GM19452 (cell line): Measurements from ENCODE around the gene ST8SIA5.

Experiments
- ATAC-seq: cut with Tn5 transposase; IDR thresholded peaks from one replicate; pipeline ENCODE4 v1.9.1; 2021; ENCODE audit not compliant: unreplicated experiment

ST8SIA5 gene

GRCh38 chr18:46632401-46633071 is 124.3 kb downstream of the ST8SIA5 start:
- ATAC-seq: no peak

DNA sequence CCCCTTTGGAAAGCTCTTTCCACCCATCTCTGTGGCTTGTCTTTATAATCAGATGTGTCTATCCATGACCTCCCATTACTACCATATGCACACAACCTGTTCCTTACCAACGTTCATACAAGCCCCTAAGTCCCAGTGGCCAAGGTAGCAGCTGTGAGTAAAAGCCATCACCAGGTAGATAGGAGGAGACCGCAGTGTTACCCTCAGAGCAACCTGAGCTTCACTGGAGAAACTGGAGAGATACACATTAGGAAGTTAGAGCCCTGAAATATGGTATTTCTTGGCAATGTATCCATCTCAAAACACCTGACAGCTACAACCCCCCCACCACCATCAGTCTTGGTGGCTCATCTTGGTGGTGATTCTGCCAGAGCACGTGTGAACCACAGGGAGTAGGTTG is 125.9 kb downstream of the ST8SIA5 start:
- ATAC-seq: no peak

DNA sequence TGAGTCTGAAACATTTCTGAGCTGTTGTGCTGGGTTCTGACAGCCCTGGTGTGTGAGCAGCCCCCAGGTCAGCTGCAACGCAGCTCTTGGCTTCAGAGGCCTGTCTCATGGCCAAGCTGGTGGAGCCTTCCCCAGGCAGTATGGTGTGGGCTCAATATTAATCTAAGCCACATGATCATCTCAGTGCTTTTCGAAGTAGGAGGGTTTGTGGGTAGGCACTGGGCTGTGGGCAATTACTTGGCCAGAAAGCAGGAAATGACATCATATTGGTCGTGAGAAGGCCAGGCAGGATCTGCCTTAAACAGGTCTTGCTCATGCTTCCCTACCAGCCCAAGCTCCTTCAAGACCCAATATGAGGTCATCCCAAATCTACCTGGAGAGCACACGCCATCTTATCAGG is 126.7 kb downstream of the ST8SIA5 start:
- no peak for ATAC-seq

DNA sequence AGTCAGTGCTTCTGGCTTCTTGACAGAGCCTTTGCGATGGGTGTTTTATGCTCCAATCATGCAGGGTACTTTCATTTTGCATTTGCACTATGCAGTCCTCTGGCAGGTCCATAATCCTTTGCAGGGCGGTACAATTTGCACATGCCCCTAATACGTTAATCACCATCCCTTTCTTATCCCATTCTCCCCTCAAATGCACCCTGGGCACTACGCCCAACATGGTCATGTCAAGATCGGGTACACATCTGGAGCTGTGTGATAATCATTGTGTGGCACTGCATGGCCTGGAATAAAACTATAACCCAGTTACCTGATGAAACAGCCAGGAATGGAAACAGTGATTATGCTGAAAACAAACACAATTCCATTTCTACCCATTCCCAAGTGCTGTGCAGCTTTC is 127.5 kb downstream of the ST8SIA5 start:
- ATAC-seq: no peak

GRCh38 chr18:46628206-46628605 is 128.6 kb downstream of the ST8SIA5 start:
- no peak for ATAC-seq

- no peak for ATAC-seq
Observed at GRCh38 chr18:46627136-46627535, 129.7 kb downstream of the ST8SIA5 start.

GRCh38 chr18:46625069-46625468 is 131.8 kb downstream of the ST8SIA5 start:
- no peak for ATAC-seq

DNA sequence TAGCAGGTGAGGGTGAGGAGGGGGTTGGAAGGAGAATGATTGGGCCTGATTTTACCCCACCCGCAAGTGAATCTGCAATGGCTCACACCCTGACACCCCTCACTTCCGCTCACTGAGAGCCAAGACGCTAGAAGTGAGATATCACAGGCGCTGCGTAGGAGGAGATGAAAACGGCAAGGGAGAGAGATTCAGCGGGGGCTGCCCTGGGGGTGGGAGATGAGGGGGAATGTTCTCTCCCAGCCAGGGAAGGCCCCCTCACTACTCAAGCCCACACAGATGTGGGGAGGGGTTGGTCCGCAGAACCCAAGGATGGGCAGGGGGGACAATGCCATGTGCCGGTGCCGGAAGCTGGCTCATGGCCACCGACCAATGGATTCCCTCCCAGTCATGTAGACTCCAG is 132.7 kb downstream of the ST8SIA5 start:
- no peak for ATAC-seq

- no peak for ATAC-seq
Observed at GRCh38 chr18:46623541-46623940, 133.3 kb downstream of the ST8SIA5 start.

GRCh38 chr18:46622999-46623398 is 133.9 kb downstream of the ST8SIA5 start:
- ATAC-seq: no peak

DNA sequence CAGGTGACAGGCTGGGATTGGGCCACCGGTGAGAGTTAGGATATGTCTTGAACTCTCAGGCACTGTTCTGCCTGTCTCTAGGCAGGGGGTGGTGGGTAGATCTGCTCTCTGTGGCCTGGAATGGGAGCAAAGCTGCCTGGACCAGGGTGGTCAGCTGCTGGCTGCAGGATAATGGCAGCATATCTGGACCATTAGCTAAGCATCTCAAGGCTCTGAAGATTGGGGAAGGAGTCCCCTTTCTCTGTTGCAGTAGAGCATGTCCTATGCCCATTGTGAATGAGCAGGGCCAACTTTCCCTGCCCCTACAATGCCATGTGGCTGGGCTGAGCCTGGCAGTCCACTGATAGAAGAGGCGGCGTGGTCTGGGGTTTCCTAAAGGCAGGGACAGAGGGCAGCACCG is 134.4 kb downstream of the ST8SIA5 start:
- ATAC-seq: no peak

DNA sequence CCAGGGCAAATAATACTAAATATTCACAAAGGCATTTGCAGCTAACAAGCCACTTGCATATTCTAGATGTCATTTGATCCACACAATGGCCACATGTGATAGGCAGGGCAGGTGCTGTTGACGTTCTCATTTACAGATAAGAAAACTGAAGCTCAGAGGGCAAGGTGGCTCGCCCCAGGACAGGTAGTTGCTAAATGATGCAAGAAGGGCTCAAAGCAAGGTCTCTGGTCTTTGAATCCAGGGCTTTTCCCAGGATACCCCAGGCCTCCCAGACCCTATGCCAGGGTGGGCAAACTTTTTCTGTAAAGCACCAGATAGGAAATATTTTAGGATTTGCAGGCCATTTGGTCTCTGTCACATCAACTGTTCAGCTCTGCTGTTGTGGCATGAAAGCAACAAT is 135.0 kb downstream of the ST8SIA5 start:
- ATAC-seq: no peak

DNA sequence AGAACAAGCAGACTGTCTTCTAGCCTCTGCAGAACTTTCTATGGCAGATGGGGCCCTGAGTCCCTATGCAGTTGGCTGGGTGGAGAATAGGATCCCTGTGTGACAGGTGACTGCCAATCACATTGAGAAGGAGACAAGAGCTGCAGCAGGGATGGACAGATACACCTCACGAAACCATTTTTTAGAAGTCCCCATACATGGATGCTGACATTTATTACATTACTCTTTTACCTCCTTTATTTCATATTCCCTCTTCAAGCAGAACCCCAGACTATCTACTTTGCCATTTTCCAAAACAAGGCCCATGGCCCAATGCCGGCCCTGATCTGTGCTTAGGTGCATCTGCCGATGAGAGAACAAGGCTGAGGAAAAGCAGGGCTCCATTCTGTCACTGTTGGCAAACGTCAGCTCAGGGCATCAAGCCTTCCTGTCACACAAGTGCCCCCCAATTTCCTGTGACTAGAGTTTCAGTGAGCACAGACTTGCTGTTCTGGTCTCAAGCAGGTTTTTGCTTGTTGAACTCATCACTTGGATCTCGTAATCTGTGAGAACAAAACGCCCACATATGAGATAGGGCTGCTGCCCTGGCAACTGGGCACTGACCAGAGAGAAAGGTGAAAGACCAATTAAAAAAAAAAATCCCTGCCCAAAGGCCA is 135.6 kb downstream of the ST8SIA5 start:
- no peak for ATAC-seq

GRCh38 chr18:46619559-46619958 is 137.3 kb downstream of the ST8SIA5 start:
- ATAC-seq: no peak
